ENCODE results near the gene PICALM.

Gene PICALM

GRCh38 chr11:86052693-86053641 lies 15.9 kb downstream of the PICALM start:
- TF ChIP-seq CTCF (conservative IDR thresholded peaks at IDR 0.05; ENCODE audit: low read length) (no peak), EZH2phosphoT487 (IDR thresholded peaks at IDR 0.05; ENCODE audit: borderline replicate concordance) (no peak)
- Histone ChIP-seq H3K9ac (ENCODE audit: low read depth, low read length, poor library complexity, severe bottlenecking) (no peak overlapping the region), H4K20me1 (ENCODE audit: insufficient read depth, low read length, poor library complexity, severe bottlenecking) (peaks cover 86% of the 10 kb centered on the region), H3F3A (ENCODE audit: low read depth) (no peaks in the 10 kb centered on the region), H3K9me2 (replicated peaks; ENCODE audit: low read depth, low read length) (no peaks in the 10 kb centered on the region), H2AFZ (ENCODE audit: low read length) (no peak overlapping the region), H3K36me3 (ENCODE audit: insufficient read depth, low read length) (no peaks in the 10 kb centered on the region), H3K27me3 (ENCODE audit: insufficient read depth, low read length, poor library complexity, severe bottlenecking) (no peaks in the 10 kb centered on the region), H3K9me3 (ENCODE audit: insufficient read depth, low read depth, low read length) (no peaks in the 10 kb centered on the region), H3K4me3 (ENCODE audit: low read length, poor library complexity, severe bottlenecking) (no peak overlapping the region), H3K4me2 (ENCODE audit: low read depth, low read length, poor library complexity, severe bottlenecking) (peak overlapping the region; percentile 7), H3K4me1 (ENCODE audit: insufficient read depth, low read length, poor library complexity, severe bottlenecking) (peaks cover 19% of the 10 kb centered on the region), H3K79me2 (ENCODE audit: insufficient read depth, low read length) (peaks cover 98% of the 10 kb centered on the region)

- H2AFZ ChIP-seq (ENCODE audit: low read length): no peak overlapping the region
- no peaks in the 10 kb centered on the region for H3K27me3 ChIP-seq (ENCODE audit: insufficient read depth, low read length, poor library complexity, severe bottlenecking)
- no peak overlapping the region for H3K4me3 ChIP-seq (ENCODE audit: low read length, poor library complexity, severe bottlenecking)
- H3K4me2 ChIP-seq (ENCODE audit: low read depth, low read length, poor library complexity, severe bottlenecking): no peak overlapping the region
- H3K9me2 ChIP-seq (replicated peaks; ENCODE audit: low read depth, low read length): no peaks in the 10 kb centered on the region
- no peaks in the 10 kb centered on the region for H3K9me3 ChIP-seq (ENCODE audit: insufficient read depth, low read depth, low read length)
- TF ChIP-seq EZH2phosphoT487 (IDR thresholded peaks at IDR 0.05; ENCODE audit: borderline replicate concordance) (no peak), CTCF (conservative IDR thresholded peaks at IDR 0.05; ENCODE audit: low read length) (no peak)
- no peaks in the 10 kb centered on the region for H3K36me3 ChIP-seq (ENCODE audit: insufficient read depth, low read length)
- H3K4me1 ChIP-seq (ENCODE audit: insufficient read depth, low read length, poor library complexity, severe bottlenecking): peaks cover 27% of the 10 kb centered on the region
- peaks cover 100% of the 10 kb centered on the region for H3K79me2 ChIP-seq (ENCODE audit: insufficient read depth, low read length)
- H3F3A ChIP-seq (ENCODE audit: low read depth): 0 out of 2 replicates have a peak, but pooled peaks cover 2% of the 10 kb centered on the region
- H3K9ac ChIP-seq (ENCODE audit: low read depth, low read length, poor library complexity, severe bottlenecking): no peak overlapping the region
- peaks cover 88% of the 10 kb centered on the region for H4K20me1 ChIP-seq (ENCODE audit: insufficient read depth, low read length, poor library complexity, severe bottlenecking)
Observed at GRCh38 chr11:86050196-86050709, 18.6 kb downstream of the PICALM start.

- no peak overlapping the region for H3K9ac ChIP-seq (ENCODE audit: low read depth, low read length, poor library complexity, severe bottlenecking)
- H3K9me3 ChIP-seq (ENCODE audit: insufficient read depth, low read depth, low read length): no peaks in the 10 kb centered on the region
- 0 out of 2 replicates have a peak, but pooled peaks cover 2% of the 10 kb centered on the region for H3F3A ChIP-seq (ENCODE audit: low read depth)
- peaks cover 8% of the 10 kb centered on the region for H3K4me1 ChIP-seq (ENCODE audit: insufficient read depth, low read length, poor library complexity, severe bottlenecking)
- H3K36me3 ChIP-seq (ENCODE audit: insufficient read depth, low read length): no peaks in the 10 kb centered on the region
- no peak for TF ChIP-seq EZH2phosphoT487 (IDR thresholded peaks at IDR 0.05; ENCODE audit: borderline replicate concordance)
- no peak for TF ChIP-seq CTCF (conservative IDR thresholded peaks at IDR 0.05; ENCODE audit: low read length)
- H3K79me2 ChIP-seq (ENCODE audit: insufficient read depth, low read length): peaks cover 100% of the 10 kb centered on the region
- no peak overlapping the region for H3K4me2 ChIP-seq (ENCODE audit: low read depth, low read length, poor library complexity, severe bottlenecking)
- H4K20me1 ChIP-seq (ENCODE audit: insufficient read depth, low read length, poor library complexity, severe bottlenecking): peaks cover 88% of the 10 kb centered on the region
- no peaks in the 10 kb centered on the region for H3K9me2 ChIP-seq (replicated peaks; ENCODE audit: low read depth, low read length)
- no peaks in the 10 kb centered on the region for H3K27me3 ChIP-seq (ENCODE audit: insufficient read depth, low read length, poor library complexity, severe bottlenecking)
- no peak overlapping the region for H2AFZ ChIP-seq (ENCODE audit: low read length)
- H3K4me3 ChIP-seq (ENCODE audit: low read length, poor library complexity, severe bottlenecking): no peak overlapping the region
Observed at GRCh38 chr11:86047275-86047991, 21.5 kb downstream of the PICALM start.

Data from Loucy (cell line).